ENCODE measurements around the gene SRGAP3.

DNA sequence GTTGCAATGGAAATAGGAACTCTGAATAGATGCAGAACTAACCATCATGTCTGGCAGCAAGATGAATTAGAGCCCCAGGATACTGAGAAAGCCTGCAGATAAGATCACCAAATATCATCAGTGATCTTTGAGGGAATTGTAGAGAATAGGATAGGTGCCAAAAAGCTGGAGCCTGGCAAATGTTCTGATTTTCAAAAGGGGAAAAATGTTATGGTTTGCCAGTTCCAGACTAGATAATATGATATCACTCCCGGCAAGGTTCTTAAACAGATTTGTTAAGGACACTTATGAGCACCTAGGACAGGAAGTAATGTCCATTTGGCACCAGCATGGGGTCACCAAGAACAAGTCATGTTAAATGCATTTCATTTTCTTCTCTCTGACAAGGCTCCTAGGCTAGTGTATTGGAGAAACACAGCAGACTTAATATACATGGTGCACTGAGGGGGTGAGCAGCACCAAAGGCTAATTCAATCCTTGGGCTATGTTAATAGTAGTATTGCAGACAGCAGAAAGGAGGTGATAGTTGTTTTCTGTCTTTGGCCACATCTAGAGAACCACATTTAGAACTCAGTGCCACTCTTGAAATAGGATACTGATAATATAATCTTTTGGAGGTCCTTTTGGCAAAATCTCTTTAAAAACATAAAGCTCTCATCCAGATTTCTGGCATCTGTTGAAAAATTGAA, 4.8 kb downstream of the SRGAP3 start:
- TF ChIP-seq FOXP1 (CRISPR knock-in tag; IDR thresholded peaks at IDR 0.05; ENCODE audit: borderline replicate concordance) = no peak
- TF ChIP-seq, protein P1, sequence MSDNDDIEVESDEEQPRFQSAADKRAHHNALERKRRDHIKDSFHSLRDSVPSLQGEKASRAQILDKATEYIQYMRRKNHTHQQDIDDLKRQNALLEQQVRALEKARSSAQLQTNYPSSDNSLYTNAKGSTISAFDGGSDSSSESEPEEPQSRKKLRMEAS (CRISPR knock-in tag; IDR thresholded peaks at IDR 0.05) = no peak
- TF ChIP-seq, protein P2, sequence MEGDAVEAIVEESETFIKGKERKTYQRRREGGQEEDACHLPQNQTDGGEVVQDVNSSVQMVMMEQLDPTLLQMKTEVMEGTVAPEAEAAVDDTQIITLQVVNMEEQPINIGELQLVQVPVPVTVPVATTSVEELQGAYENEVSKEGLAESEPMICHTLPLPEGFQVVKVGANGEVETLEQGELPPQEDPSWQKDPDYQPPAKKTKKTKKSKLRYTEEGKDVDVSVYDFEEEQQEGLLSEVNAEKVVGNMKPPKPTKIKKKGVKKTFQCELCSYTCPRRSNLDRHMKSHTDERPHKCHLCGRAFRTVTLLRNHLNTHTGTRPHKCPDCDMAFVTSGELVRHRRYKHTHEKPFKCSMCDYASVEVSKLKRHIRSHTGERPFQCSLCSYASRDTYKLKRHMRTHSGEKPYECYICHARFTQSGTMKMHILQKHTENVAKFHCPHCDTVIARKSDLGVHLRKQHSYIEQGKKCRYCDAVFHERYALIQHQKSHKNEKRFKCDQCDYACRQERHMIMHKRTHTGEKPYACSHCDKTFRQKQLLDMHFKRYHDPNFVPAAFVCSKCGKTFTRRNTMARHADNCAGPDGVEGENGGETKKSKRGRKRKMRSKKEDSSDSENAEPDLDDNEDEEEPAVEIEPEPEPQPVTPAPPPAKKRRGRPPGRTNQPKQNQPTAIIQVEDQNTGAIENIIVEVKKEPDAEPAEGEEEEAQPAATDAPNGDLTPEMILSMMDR (IDR thresholded peaks at IDR 0.05) = no peak
- TF ChIP-seq, protein P3, sequence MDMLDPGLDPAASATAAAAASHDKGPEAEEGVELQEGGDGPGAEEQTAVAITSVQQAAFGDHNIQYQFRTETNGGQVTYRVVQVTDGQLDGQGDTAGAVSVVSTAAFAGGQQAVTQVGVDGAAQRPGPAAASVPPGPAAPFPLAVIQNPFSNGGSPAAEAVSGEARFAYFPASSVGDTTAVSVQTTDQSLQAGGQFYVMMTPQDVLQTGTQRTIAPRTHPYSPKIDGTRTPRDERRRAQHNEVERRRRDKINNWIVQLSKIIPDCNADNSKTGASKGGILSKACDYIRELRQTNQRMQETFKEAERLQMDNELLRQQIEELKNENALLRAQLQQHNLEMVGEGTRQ (CRISPR knock-in tag; IDR thresholded peaks at IDR 0.05) = no peak
- TF ChIP-seq, protein P4, sequence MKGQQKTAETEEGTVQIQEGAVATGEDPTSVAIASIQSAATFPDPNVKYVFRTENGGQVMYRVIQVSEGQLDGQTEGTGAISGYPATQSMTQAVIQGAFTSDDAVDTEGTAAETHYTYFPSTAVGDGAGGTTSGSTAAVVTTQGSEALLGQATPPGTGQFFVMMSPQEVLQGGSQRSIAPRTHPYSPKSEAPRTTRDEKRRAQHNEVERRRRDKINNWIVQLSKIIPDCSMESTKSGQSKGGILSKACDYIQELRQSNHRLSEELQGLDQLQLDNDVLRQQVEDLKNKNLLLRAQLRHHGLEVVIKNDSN (CRISPR knock-in tag; IDR thresholded peaks at IDR 0.05) = no peak
- no peak for TF ChIP-seq NFYB (CRISPR knock-in tag; conservative IDR thresholded peaks at IDR 0.05; ENCODE audit: low read depth)
- TF ChIP-seq, protein P5, sequence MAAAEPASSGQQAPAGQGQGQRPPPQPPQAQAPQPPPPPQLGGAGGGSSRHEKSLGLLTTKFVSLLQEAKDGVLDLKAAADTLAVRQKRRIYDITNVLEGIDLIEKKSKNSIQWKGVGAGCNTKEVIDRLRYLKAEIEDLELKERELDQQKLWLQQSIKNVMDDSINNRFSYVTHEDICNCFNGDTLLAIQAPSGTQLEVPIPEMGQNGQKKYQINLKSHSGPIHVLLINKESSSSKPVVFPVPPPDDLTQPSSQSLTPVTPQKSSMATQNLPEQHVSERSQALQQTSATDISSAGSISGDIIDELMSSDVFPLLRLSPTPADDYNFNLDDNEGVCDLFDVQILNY (CRISPR knock-in tag; IDR thresholded peaks at IDR 0.05) = no peak
- TF ChIP-seq ATF1 (CRISPR knock-in tag; IDR thresholded peaks at IDR 0.05) = no peak
- TF ChIP-seq ETV6 (CRISPR knock-in tag; IDR thresholded peaks at IDR 0.05) = no peak
- TF ChIP-seq, protein P6, sequence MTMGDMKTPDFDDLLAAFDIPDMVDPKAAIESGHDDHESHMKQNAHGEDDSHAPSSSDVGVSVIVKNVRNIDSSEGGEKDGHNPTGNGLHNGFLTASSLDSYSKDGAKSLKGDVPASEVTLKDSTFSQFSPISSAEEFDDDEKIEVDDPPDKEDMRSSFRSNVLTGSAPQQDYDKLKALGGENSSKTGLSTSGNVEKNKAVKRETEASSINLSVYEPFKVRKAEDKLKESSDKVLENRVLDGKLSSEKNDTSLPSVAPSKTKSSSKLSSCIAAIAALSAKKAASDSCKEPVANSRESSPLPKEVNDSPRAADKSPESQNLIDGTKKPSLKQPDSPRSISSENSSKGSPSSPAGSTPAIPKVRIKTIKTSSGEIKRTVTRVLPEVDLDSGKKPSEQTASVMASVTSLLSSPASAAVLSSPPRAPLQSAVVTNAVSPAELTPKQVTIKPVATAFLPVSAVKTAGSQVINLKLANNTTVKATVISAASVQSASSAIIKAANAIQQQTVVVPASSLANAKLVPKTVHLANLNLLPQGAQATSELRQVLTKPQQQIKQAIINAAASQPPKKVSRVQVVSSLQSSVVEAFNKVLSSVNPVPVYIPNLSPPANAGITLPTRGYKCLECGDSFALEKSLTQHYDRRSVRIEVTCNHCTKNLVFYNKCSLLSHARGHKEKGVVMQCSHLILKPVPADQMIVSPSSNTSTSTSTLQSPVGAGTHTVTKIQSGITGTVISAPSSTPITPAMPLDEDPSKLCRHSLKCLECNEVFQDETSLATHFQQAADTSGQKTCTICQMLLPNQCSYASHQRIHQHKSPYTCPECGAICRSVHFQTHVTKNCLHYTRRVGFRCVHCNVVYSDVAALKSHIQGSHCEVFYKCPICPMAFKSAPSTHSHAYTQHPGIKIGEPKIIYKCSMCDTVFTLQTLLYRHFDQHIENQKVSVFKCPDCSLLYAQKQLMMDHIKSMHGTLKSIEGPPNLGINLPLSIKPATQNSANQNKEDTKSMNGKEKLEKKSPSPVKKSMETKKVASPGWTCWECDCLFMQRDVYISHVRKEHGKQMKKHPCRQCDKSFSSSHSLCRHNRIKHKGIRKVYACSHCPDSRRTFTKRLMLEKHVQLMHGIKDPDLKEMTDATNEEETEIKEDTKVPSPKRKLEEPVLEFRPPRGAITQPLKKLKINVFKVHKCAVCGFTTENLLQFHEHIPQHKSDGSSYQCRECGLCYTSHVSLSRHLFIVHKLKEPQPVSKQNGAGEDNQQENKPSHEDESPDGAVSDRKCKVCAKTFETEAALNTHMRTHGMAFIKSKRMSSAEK (CRISPR knock-in tag; IDR thresholded peaks at IDR 0.05; ENCODE audit: borderline replicate concordance) = no peak
- no peak for TF ChIP-seq TCF7 (CRISPR knock-in tag; IDR thresholded peaks at IDR 0.05; ENCODE audit: low read depth)

All from WTC11 (cell line).